K562 (cell line): ENCODE data around the gene FGR. TPM values are rescaled to one million over a fixed set of nuclear protein-coding genes. Genes with fewer than 3 reads are reported as not detected.
A peak's percentile ranks its signal among the peaks of the same experiment; 100 is the strongest.

Experiments used
- ATAC-seq: fragments of 200-7000 bp; cut with Tn5 transposase; 3 replicates; pipeline ENCODE4 v1.9.1; 2020; ENCODE audit warnings: moderate library complexity
- BruUV-seq: library from RNA; stranded (reverse); fragments of 400-500 nt; replicated peaks from 2 replicates; lab custom pipeline; 2021; lab: Mats Ljungman, UMichigan
- CTCF ChIA-PET: fragments of 300-600 bp; formaldehyde crosslinking; extraction: SDS; loops from one replicate; lab custom pipeline; 2021; ENCODE audit warnings: low intra/inter-chr PET ratio; lab: Yijun Ruan, JAX
- POLR2A ChIA-PET: fragments of 300-600, 350-650 bp; sonication (Branson Sonifier 250); formaldehyde crosslinking; extraction: SDS; loops from one replicate; lab custom pipeline; 2021; ENCODE audit warnings: antibody characterized with exemption, inconsistent platforms; lab: Yijun Ruan, JAX
- DNase-seq, 4 experiments: peaks; one replicate each; pipeline versions ENCODE4 v3.0.0 to v3.0.0-alpha.2; 2011 to 2018; ENCODE audit warnings: low spot score in 3 of 4, mixed read lengths in 3 of 4; ENCODE audit errors: extremely low read depth in 1 of 4
- FAIRE-seq: peaks from 2 replicates; lab custom pipeline; 2011; peaks lifted over from hg19 to GRCh38; lab: Jason Lieb, UNC
- H2AFZ ChIP-seq: 2 replicates; pipeline ENCODE4 v1.6.0; 2011; ENCODE audit warnings: low read depth, low read length, control low read depth, inconsistent platforms
- H3K27ac ChIP-seq: fragments of 200-600 bp; 3 replicates; pipeline ENCODE4 v1.8.0; 2011; ENCODE audit warnings: low read depth, mild to moderate bottlenecking, control low read depth, inconsistent platforms, low read length, moderate library complexity, mixed read lengths; ENCODE audit errors: extremely low read depth
- H3K27me3 ChIP-seq, 2 experiments: fragments of 300-600 bp in 1 of 2; 2 replicates in 1 of 2; 3 replicates in 1 of 2; pipeline versions ENCODE4 v1.6.0 to v1.8.0; 2011; ENCODE audit warnings: inconsistent platforms in 2 of 2, low read length in 2 of 2, mild to moderate bottlenecking in 1 of 2, mixed read lengths in 1 of 2, moderate library complexity in 1 of 2; ENCODE audit not compliant: control insufficient read depth in 2 of 2, insufficient read depth in 2 of 2
- H3K36me3 ChIP-seq: fragments of 300-600 bp; 3 replicates; pipeline ENCODE4 v1.8.0; 2011; ENCODE audit warnings: mild to moderate bottlenecking, low read length, inconsistent platforms; ENCODE audit not compliant: control insufficient read depth, insufficient read depth
- H3K4me1 ChIP-seq, 2 experiments: fragments of 200-600 bp in 1 of 2; replicated peaks in 1 of 2; 2 replicates in 1 of 2; 3 replicates in 1 of 2; pipeline versions ENCODE4 v1.5.1 to v1.8.0; 2011; ENCODE audit warnings: inconsistent platforms in 2 of 2, low read length in 2 of 2, mild to moderate bottlenecking in 1 of 2, mixed read lengths in 1 of 2, moderate library complexity in 1 of 2; ENCODE audit not compliant: control insufficient read depth in 2 of 2, insufficient read depth in 2 of 2
- H3K4me2 ChIP-seq: 2 replicates; pipeline ENCODE4 v1.6.1; 2011; ENCODE audit warnings: low read length, control low read depth, inconsistent platforms, mixed read lengths; ENCODE audit not compliant: insufficient read depth
- H3K4me3 ChIP-seq: fragments of 200-600 bp; sonication (generic), shearing (Covaris generic); 2 replicates; pipeline ENCODE4 v1.5.1; 2016; ENCODE audit warnings: control low read depth, inconsistent platforms
- H3K79me2 ChIP-seq: fragments of 200-600 bp; 3 replicates; pipeline ENCODE4 v1.8.0; 2011; ENCODE audit warnings: low read length, inconsistent platforms; ENCODE audit not compliant: control insufficient read depth, insufficient read depth
- H3K9ac ChIP-seq, 2 experiments: 2 replicates each; pipeline versions ENCODE4 v1.6.0 to v1.6.1; 2011; ENCODE audit warnings: low read depth in 2 of 2, low read length in 2 of 2, control low read depth in 1 of 2, inconsistent platforms in 1 of 2, mild to moderate bottlenecking in 1 of 2, mixed read lengths in 1 of 2; ENCODE audit not compliant: insufficient read depth in 1 of 2
- H3K9me1 ChIP-seq: one replicate; pipeline ENCODE4 v1.6.0; 2011; ENCODE audit warnings: inconsistent platforms, mild to moderate bottlenecking, low read length, moderate library complexity; ENCODE audit not compliant: control insufficient read depth, insufficient read depth
- H3K9me3 ChIP-seq: replicated peaks from 2 replicates; pipeline ENCODE4 v1.5.1; 2011; ENCODE audit warnings: low read depth, low read length, inconsistent platforms; ENCODE audit not compliant: control insufficient read depth, insufficient read depth
- H4K20me1 ChIP-seq: replicated peaks from 2 replicates; pipeline ENCODE4 v1.6.1; 2011; ENCODE audit warnings: low read length, inconsistent platforms, mixed read lengths; ENCODE audit not compliant: control insufficient read depth, insufficient read depth
- BMI1 ChIP-seq: fragments of 150-350 bp; IDR thresholded peaks from 2 replicates; pipeline ENCODE4 v1.6.1; 2014; ENCODE audit warnings: low read length
- CBFA2T2 ChIP-seq: fragments of 450-650 bp; conservative IDR thresholded peaks from 2 replicates; pipeline ENCODE4 v1.6.1; 2017; ENCODE audit warnings: mild to moderate bottlenecking
- EWSR1 ChIP-seq: fragments of 450-650 bp; IDR thresholded peaks from 2 replicates; pipeline ENCODE4 v1.6.1; 2018; ENCODE audit warnings: borderline replicate concordance, mild to moderate bottlenecking, low read depth, moderate library complexity; ENCODE audit not compliant: partially characterized antibody
- HDAC8 ChIP-seq: fragments of 450-650 bp; IDR thresholded peaks from 2 replicates; pipeline ENCODE4 v1.6.1; 2016; ENCODE audit warnings: mild to moderate bottlenecking, missing genetic modification characterization, moderate library complexity, missing compliant biosample characterization
- MEF2D ChIP-seq: conservative IDR thresholded peaks from 2 replicates; pipeline ENCODE4 v1.6.1; 2016; ENCODE audit warnings: low read depth, missing genetic modification characterization, missing compliant biosample characterization
- MYNN ChIP-seq, 2 experiments: sonication (generic); formaldehyde crosslinking in 1 of 2; IDR thresholded peaks; 2 replicates each; pipeline versions ENCODE4 v1.5.0 to v1.6.1; 2016 to 2020; ENCODE audit warnings: antibody characterized with exemption in 1 of 2, missing genetic modification reagents in 1 of 2
- PPARD ChIP-seq: fragments of 250-450 bp; sonication (Bioruptor Pico); IDR thresholded peaks from 2 replicates; pipeline ENCODE4 v1.8.0; 2022; ENCODE audit warnings: inconsistent platforms, mild to moderate bottlenecking, moderate library complexity
- SNRNP70 ChIP-seq: fragments of 200-400 bp; formaldehyde crosslinking; optimal IDR thresholded peaks from 2 replicates; pipeline ENCODE3; 2017; ENCODE audit warnings: low read depth, low read length
- ZNF436 ChIP-seq: fragments of 250-450, 450-650 bp; sonication (Bioruptor Pico); formaldehyde crosslinking; IDR thresholded peaks from 2 replicates; pipeline ENCODE4 v1.7.0; 2020; ENCODE audit warnings: mild to moderate bottlenecking
- ZNF717 ChIP-seq: fragments of 250-450 bp; sonication (Bioruptor Pico); IDR thresholded peaks from 2 replicates; pipeline ENCODE4 v1.5.0; 2021
- ZNF764 ChIP-seq: fragments of 250-450 bp; sonication (Bioruptor Pico); IDR thresholded peaks from 2 replicates; pipeline ENCODE4 v1.4.0; 2020; ENCODE audit warnings: low read depth, mild to moderate bottlenecking, moderate library complexity
- WGBS: fragments of 100-300 bp; shearing (Covaris generic); methylation state at CpG from one replicate; pipeline ENCODE4 v1.1.6; 2016; ENCODE audit warnings: low coverage, mixed read lengths; ENCODE audit not compliant: insufficient coverage; ENCODE audit errors: missing lambda C conversion rate; 5-methylcytosine and 5-hydroxymethylcytosine counted together
- in situ Hi-C: fragments of 300-500 bp; cut with MboI; formaldehyde crosslinking; loops from 4 replicates; pipeline ENCODE4 v1.15.0; 2018; ENCODE audit warnings: inconsistent platforms, mixed read lengths
- intact Hi-C: fragments of 100-400 bp; cut with micrococcal nuclease; formaldehyde crosslinking; loops from 2 replicates; pipeline ENCODE4 v1.14.2; 2022
- polyA plus RNA-seq, 8 experiments: library from polyadenylated mRNA; depleted of rRNA in 4 of 8; stranded (reverse) in 5 of 8; unstranded in 3 of 8; fragments of >200 nt; fragmentation: Nextera tagmentation in 2 of 8; fragmentation: Illumina TruSeq in 1 of 8; extraction: Ambion mirVana in 2 of 8; extraction: Trizol in 1 of 8; gene quantifications; 2 replicates each; pipeline versions ENCODE4 v1.2.1 to v1.2.3, GENCODE V29; 2011 to 2014; ENCODE audit warnings: inconsistent platforms in 1 of 8, missing spikeins in 1 of 8
- total RNA-seq, 7 experiments: library from RNA; depleted of rRNA in 6 of 7; stranded (reverse); fragments of >200 nt in 6 of 7; fragmentation: Illumina TruSeq in 2 of 7; extraction: Trizol in 2 of 7; gene quantifications; 2 replicates each; pipeline versions ENCODE4 v1.2.1 to v1.2.3, GENCODE V29; 2011 to 2021; ENCODE audit warnings: low replicate concordance in 1 of 7
- TF ChIP-seq, protein P1 (sequence below): sonication (generic); formaldehyde crosslinking; IDR thresholded peaks from 2 replicates; pipeline ENCODE4 v1.9.0; 2022; ENCODE audit warnings: mild to moderate bottlenecking, missing genetic modification reagents
- TF ChIP-seq, protein P2 (sequence below): fragments of 200-800 bp; sonication (Bioruptor generic); IDR thresholded peaks from 2 replicates; pipeline ENCODE4 v1.6.1; 2017; ENCODE audit warnings: missing genetic modification characterization, missing compliant biosample characterization
- TF ChIP-seq, protein P3 (sequence below): fragments of 450-650 bp; IDR thresholded peaks from 2 replicates; pipeline ENCODE4 v1.6.1; 2017; ENCODE audit warnings: mild to moderate bottlenecking, moderate library complexity
- TF ChIP-seq, protein P4 (sequence below): fragments of 250-450 bp; sonication (Bioruptor Pico); IDR thresholded peaks from 2 replicates; pipeline ENCODE4 v1.9.0; 2021; ENCODE audit warnings: mild to moderate bottlenecking
- TF ChIP-seq, protein P5 (sequence below): fragments of 450-650 bp; IDR thresholded peaks from 2 replicates; pipeline ENCODE4 v1.7.1; 2018; ENCODE audit warnings: mild to moderate bottlenecking, low read depth; ENCODE audit not compliant: partially characterized antibody

The FGR gene
- total and polyA plus RNA-seq, 9 of the 15 experiments (the other 6 are each of a cell fraction or from before 2014, with no cell fraction given) = 0.04 to 0.11 TPM; not detected in 7

DNA sequence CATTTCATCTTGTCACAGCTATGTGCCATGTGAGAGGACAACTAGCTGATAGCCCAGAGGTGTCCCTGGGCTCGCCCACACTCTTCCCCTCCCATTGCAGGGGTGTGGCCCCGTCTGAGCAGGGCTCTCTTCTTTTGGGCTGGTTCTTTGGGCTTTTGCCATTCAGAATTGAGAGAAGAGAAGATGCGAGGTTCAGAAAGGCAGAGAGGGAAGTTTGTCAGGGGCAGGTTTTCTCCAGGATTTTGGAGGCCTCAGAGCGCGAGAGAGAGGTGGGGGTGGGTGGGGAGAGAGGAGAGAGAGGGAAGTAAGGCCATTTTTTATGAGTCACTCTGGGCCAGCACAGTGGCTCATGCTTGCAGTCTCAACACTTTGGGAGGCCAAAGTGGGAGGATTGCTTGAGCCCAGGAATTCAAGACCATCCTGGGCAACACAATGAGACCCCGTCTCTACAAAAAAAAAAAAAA is 31.8 kb upstream of the FGR start:
- no peak overlapping the region for H3K4me3 ChIP-seq
- FAIRE-seq (peak; percentile 66), ATAC-seq (peak; percentile 63), DNase-seq (peak; percentile 77 to 86 (median 82))
- no TSS peak for BruUV-seq
- H3K4me2 ChIP-seq = peak overlapping the region; percentile 30
- 1% methylated on average over 5 of the region's 6 CpGs for WGBS
- no peaks in the 10 kb centered on the region for H3K79me2 ChIP-seq
- intact Hi-C loops (loop anchor here (5.0 to 10.0 kb wide), 2 partner anchors 165 to 622 kb away; partner anchors contain the start of gene PPP1R8), in situ Hi-C loops (loop anchor here (5.0 kb wide), 1 partner anchor 565 kb away; no protein-coding TSS in a partner anchor)
- peaks cover 29 to 31% of the 10 kb centered on the region in 2 experiments for H3K4me1 ChIP-seq
- ChIA-PET POLR2A (interaction anchor here (0.7 kb wide), 1 partner anchor 580 kb away, joined by 3 read pairs; no protein-coding TSS in a partner anchor), CTCF (interaction anchor here (1.1 to 8.3 kb wide), 2 partner anchors 59 to 274 kb away, joined by 3 to 157 read pairs; partner anchors contain the start of gene GPR3)
- H3K9me3 ChIP-seq = no peaks in the 10 kb centered on the region
- H3K27me3 ChIP-seq = no peaks in the 10 kb centered on the region
- peak overlapping the region; percentile 2 to 44; a peak in 2 of 4 replicates for H3K9ac ChIP-seq
- H3K36me3 ChIP-seq = no peaks in the 10 kb centered on the region
- peak overlapping the region; percentile 45; the same call in 2 of the 3 replicates for H3K27ac ChIP-seq
- no peaks in the 10 kb centered on the region for H4K20me1 ChIP-seq
- peak overlapping the region; percentile 64 for H2AFZ ChIP-seq
- H3K9me1 ChIP-seq = no peaks in the 10 kb centered on the region
- no peak for TF ChIP-seq ZNF764
- TF ChIP-seq ZNF717 = no peak
- no peak for TF ChIP-seq MYNN (IDR thresholded peaks at IDR 0.05)
- TF ChIP-seq MYNN (CRISPR knock-in tag; IDR thresholded peaks at IDR 0.05) = no peak
- TF ChIP-seq, protein P1, sequence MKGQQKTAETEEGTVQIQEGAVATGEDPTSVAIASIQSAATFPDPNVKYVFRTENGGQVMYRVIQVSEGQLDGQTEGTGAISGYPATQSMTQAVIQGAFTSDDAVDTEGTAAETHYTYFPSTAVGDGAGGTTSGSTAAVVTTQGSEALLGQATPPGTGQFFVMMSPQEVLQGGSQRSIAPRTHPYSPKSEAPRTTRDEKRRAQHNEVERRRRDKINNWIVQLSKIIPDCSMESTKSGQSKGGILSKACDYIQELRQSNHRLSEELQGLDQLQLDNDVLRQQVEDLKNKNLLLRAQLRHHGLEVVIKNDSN (CRISPR knock-in tag) = no peak; the same call in 1 of the 2 replicates
- TF ChIP-seq, protein P2, sequence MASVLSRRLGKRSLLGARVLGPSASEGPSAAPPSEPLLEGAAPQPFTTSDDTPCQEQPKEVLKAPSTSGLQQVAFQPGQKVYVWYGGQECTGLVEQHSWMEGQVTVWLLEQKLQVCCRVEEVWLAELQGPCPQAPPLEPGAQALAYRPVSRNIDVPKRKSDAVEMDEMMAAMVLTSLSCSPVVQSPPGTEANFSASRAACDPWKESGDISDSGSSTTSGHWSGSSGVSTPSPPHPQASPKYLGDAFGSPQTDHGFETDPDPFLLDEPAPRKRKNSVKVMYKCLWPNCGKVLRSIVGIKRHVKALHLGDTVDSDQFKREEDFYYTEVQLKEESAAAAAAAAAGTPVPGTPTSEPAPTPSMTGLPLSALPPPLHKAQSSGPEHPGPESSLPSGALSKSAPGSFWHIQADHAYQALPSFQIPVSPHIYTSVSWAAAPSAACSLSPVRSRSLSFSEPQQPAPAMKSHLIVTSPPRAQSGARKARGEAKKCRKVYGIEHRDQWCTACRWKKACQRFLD (CRISPR knock-in tag) = no peak
- TF ChIP-seq CBFA2T2 = no peak
- 0 out of 2 replicates have a peak, but pooled peaks have one; percentile 22 for TF ChIP-seq MEF2D
- TF ChIP-seq ZNF436 (CRISPR knock-in tag) = no peak
- TF ChIP-seq BMI1 = no peak
- TF ChIP-seq, protein P3, sequence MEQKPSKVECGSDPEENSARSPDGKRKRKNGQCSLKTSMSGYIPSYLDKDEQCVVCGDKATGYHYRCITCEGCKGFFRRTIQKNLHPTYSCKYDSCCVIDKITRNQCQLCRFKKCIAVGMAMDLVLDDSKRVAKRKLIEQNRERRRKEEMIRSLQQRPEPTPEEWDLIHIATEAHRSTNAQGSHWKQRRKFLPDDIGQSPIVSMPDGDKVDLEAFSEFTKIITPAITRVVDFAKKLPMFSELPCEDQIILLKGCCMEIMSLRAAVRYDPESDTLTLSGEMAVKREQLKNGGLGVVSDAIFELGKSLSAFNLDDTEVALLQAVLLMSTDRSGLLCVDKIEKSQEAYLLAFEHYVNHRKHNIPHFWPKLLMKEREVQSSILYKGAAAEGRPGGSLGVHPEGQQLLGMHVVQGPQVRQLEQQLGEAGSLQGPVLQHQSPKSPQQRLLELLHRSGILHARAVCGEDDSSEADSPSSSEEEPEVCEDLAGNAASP = no peak
- no peak for TF ChIP-seq PPARD (CRISPR knock-in tag)
- no peak for TF ChIP-seq EWSR1
- TF ChIP-seq, protein P4, sequence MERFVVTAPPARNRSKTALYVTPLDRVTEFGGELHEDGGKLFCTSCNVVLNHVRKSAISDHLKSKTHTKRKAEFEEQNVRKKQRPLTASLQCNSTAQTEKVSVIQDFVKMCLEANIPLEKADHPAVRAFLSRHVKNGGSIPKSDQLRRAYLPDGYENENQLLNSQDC = no peak
- TF ChIP-seq, protein P5, sequence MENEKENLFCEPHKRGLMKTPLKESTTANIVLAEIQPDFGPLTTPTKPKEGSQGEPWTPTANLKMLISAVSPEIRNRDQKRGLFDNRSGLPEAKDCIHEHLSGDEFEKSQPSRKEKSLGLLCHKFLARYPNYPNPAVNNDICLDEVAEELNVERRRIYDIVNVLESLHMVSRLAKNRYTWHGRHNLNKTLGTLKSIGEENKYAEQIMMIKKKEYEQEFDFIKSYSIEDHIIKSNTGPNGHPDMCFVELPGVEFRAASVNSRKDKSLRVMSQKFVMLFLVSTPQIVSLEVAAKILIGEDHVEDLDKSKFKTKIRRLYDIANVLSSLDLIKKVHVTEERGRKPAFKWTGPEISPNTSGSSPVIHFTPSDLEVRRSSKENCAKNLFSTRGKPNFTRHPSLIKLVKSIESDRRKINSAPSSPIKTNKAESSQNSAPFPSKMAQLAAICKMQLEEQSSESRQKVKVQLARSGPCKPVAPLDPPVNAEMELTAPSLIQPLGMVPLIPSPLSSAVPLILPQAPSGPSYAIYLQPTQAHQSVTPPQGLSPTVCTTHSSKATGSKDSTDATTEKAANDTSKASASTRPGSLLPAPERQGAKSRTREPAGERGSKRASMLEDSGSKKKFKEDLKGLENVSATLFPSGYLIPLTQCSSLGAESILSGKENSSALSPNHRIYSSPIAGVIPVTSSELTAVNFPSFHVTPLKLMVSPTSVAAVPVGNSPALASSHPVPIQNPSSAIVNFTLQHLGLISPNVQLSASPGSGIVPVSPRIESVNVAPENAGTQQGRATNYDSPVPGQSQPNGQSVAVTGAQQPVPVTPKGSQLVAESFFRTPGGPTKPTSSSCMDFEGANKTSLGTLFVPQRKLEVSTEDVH = no peak
- TF ChIP-seq HDAC8 = no peak
- TF ChIP-seq SNRNP70 = no peak
